GM18873 (cell line): ENCODE results near the gene RFC3.
"Not testable (repeated sequence)": the region's sequence is repeated elsewhere in the genome, so short reads cannot be mapped to it uniquely, and the experiment has no call there.

ENCODE experiments used
- ATAC-seq: cut with Tn5 transposase; IDR thresholded peaks from one replicate; pipeline ENCODE4 v1.9.1; 2021; ENCODE audit warnings: mild to moderate bottlenecking, moderate library complexity, moderate number of reproducible peaks; ENCODE audit not compliant: unreplicated experiment, low FRiP score

RFC3 gene

DNA sequence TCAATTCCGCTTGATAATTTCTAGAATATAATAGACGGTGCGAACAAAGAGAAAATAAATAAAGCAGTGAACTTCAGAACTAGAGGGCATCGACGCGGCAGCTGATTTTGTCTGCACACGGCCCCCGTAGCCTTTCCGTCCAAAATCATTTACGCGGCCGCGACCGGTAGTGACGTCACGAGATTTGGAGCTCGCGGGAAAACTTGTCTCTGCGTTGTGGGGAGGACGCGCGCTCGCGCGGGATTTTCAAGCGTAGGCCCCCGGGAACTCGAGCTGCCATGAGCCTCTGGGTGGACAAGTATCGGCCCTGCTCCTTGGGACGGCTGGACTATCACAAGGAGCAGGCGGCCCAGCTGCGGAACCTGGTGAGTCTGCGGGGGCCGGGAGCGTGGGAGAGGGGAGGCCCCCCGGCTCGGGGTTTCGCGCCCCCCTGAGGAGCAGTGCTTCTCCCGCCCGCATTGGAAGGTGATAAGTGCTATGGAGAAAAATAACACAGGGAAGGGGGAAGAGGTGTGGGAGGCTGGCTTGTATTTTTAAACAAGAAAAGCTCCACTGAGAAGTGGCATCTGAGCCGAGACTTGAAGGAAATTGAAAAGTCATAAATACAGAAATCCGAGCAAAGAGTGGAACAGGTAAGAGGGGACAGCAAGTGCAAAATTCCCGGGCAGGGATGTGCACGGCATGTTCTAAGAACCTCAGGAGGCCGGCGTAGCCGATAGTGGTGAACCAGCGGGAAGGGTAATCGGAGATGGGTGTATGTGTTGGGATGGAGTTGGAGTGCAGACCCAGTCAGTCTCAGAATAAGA, at the start of gene RFC3:
Gene RFC3 (plus strand): TSS at position 249 of the 806 bp plus-strand sequence. CDS start 30 bp downstream, at position 279.
- peak; percentile 77 for ATAC-seq

DNA sequence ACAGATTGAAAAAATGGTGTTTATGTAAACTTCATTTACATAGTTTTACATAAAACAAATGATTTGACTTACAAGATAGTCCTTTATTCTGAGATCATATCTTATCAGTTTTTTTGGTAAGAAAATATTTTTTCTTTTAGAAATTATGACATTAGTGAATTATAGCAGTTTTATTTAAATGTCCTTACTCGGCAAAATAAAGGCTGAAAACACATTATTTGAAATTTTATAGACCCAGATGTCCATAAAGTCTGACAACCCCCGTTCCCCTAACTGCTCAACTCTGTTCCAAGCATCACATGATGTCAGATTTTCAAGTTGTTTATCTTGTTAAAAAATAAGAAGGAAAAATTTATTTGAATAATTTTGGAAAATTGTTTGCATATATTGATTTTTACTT, 46.7 kb upstream of the RFC3 start:
- no peak for ATAC-seq

GRCh38 chr13:33773790-33774462, 44.0 kb upstream of the RFC3 start:
- ATAC-seq: no peak

DNA sequence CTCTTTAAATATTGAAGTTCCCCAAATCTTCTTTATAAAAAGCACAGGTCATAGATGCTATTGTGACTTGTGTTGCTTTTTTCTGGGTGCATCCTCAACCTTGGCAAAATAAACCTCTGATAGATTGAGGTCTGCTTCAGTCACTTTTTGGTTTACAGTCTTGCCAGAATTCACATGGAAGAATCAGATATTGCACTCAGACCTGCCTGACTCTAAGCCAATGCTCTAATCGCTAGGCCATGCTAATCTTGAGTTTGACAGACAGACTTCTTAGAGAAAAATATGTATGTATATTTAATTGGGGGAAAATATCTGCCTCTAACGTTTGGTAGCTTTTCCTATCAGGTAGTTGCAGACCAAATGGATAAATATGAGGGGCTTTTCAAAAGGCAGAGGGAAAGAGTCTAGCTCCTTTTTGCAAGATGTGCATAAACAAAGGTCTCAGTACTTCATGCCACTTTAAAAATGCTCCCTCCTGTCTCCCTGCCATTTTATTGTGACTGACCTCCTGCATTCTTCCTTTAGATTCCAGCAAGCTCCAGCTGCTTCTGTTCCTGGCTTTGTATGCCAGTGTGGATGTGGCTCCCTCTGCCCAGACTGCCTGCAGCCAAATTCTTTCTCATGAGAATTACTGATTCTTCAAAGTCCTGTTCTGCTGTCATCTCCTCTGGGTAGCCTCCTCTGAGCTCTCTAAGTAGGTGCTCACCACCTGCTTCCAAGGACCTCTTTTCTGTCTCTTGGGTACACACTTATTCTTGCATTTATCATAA, 42.4 kb upstream of the RFC3 start:
- no peak for ATAC-seq

DNA sequence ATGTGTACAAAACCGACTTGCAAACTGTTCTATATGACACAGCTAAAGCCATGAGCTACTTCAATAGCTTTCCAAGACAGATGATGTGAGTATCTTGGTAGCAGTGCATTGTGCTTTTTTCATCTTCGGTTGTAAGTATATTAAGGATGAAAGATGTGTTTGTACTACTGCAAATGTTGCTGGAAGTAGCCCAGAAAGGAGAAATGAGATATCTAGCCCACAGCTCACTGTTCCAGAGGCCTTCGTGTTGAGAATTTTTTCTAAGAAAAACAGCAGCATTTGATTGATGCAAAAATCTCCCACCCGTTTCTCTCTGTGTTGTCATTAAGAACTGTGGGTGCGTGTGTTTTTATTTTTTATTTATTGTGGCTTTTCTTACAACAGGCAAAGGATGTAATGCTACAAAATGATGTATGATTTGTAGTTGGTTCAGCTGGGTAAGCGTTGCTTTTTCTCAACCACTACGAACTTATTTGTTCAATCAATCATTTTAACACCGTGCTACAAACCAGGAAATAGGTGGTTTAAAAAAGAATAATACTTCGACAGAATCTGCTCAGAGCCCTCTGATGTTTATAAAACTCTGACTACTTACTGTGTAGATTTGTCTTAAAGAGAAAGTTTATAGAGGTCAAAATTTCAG, 41.6 kb upstream of the RFC3 start:
- no peak for ATAC-seq

- no peak for ATAC-seq
Observed at GRCh38 chr13:33782631-33783030, 35.3 kb upstream of the RFC3 start.

- ATAC-seq: not testable (repeated sequence)
Observed at GRCh38 chr13:33783212-33783611, 34.7 kb upstream of the RFC3 start.

DNA sequence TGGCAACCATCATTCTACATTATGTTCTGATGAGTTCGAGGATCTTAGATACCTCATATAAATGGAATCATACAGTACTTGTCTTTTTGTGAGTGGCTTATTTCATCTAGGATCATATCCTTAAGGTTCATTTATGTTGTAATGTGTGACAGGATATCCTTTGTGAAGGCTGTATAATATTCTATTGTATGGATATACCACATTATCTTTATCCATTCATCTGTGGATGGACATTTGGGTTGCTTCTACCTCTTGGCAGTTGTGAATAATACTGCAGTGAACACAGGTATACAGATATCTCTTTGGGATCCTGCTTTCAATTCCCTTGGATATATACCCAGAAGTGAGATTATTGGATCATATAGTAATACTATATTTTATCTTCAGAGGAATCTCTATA, 33.2 kb upstream of the RFC3 start:
- no peak for ATAC-seq

DNA sequence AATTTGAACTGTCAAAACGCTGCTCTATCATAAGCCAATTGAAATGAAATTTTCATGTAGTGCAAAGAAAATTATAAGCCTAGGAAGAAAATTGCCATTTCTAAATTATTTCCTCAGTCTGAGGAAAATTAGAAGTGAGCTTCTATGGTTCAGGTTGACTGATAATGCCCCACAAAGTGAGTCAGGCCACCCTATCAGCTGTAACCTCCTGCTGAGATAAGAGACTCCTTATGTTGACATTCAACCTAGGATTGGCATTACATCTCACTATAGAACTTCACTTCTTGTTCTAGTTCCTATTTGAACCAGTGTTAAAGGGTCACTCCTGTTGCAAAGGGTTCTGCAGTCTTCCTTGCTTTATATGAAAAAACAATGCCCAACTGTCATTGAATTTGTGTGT, 32.6 kb upstream of the RFC3 start:
- no peak for ATAC-seq

DNA sequence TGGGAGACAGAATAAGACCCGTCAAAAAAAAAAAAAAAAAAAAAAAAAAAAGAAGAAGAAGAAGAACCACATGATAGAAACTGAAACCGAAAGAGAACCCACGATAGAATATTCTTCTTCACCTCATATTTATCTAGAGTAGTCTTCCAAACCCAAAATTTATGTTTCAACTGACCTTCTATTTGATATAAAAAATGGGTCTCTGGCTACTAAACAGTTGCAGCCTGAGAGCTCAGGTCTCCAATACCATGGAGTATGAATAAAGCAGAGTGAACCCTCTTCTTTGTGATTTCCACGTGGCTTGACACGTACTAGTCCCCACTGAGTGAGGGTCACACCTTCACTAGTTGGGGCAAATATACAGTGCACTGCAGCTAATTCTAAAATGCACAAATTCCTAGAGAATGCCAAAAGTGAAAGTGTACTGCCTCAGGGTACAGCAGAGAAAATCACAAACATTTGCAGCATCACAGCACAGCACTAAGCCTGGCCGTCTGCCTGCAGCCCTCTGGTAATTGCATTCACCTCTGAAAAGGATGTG, 30.8 kb upstream of the RFC3 start:
- ATAC-seq: no peak

GRCh38 chr13:33789066-33789606, 28.8 kb upstream of the RFC3 start:
- no peak for ATAC-seq

- no peak for ATAC-seq
Observed at GRCh38 chr13:33789739-33790138, 28.2 kb upstream of the RFC3 start.

GRCh38 chr13:33793726-33794125, 24.2 kb upstream of the RFC3 start:
- no peak for ATAC-seq

DNA sequence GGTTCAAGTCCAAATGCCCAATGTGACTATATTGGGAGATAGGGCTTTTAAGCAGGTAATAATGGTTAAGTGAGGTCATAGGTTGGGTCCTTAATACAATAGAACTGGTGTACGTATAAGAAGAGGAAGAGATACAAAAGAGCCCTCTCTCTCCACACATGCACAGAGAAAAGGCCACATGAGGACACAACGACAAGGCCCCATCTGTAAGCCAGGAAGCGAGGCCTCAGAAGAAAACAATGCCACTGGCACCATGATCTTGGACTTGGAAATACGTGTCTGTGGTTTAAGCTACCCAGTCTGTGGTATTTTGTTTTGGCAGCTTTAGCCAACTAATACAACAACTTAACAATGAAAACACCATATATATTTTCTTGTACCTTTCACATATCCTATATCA, 23.4 kb upstream of the RFC3 start:
- ATAC-seq: no peak

- no peak for ATAC-seq
Observed at GRCh38 chr13:33796095-33796494, 21.9 kb upstream of the RFC3 start.

- no peak for ATAC-seq
Observed at GRCh38 chr13:33797622-33798021, 20.3 kb upstream of the RFC3 start.

DNA sequence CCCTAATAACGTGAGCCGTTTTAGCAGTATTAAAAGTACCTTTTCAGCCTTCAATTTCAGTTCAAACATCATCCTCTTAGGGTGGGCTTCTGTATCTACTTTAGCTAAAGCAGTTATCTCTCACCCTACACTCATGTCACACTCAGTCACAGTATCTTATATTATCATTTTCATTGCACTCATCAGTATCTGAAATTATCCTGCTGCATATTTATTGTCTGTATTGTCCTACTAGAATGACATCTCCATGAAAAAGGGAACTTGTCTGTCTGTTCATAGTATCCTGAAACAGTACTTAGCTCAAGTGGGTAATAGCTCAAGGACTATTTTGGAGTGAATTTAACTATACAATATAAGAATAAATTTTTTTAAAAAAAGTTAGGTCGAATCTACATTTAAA, 19.9 kb upstream of the RFC3 start:
- no peak for ATAC-seq

DNA sequence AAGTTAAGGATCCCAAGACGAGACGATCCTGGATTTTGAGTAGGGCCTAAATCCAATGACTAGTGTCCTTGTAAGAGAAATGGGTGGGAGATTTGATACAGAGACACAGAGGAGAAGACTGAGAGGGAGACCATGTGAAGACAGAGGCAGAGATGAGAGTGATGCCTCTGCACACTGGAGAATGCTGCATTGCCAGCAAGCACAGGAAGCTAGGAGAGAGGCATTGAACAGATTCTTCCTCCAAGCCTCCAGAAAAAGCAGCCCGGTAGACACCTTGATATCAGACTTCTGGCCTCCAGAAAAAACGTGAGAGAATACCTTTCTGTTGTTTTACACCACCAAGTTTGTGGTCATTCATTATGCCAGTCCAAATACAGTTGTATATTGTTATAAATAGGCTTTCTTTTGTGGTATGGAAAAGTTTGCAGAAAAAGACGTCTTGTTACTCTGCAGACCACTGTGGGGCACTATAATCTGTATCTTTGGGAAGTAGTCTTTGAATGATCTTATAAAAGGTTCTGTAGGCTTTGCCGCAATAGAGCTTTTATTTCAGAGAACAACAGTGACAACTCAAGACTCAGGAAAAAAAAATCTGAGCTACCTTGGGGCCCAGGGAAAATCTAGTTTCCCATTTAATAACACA, 17.9 kb upstream of the RFC3 start:
- no peak for ATAC-seq

GRCh38 chr13:33800646-33801186, 17.2 kb upstream of the RFC3 start:
- ATAC-seq: no peak
